Activated T-helper 1 cell treated with anti-CD3 and anti-CD28 coated beads, Interleukin-2, amount 50 U/mL, for 16 hours (primary cell): Measurements from ENCODE around the gene CGREF1.
"Not testable (repeated sequence)": the region's sequence is repeated elsewhere in the genome, so short reads cannot be mapped to it uniquely, and the experiment has no call there.

ENCODE experiments used
- DNase-seq, 2 donors: peaks; one replicate each; pipeline ENCODE4 v3.0.0-alpha.2; 2020; ENCODE audit warnings: low read depth in 1 of 2, low spot score in 1 of 2

Gene CGREF1

GRCh38 chr2:27115519-27115918, 3.4 kb downstream of the CGREF1 start:
- no peak for DNase-seq

DNA sequence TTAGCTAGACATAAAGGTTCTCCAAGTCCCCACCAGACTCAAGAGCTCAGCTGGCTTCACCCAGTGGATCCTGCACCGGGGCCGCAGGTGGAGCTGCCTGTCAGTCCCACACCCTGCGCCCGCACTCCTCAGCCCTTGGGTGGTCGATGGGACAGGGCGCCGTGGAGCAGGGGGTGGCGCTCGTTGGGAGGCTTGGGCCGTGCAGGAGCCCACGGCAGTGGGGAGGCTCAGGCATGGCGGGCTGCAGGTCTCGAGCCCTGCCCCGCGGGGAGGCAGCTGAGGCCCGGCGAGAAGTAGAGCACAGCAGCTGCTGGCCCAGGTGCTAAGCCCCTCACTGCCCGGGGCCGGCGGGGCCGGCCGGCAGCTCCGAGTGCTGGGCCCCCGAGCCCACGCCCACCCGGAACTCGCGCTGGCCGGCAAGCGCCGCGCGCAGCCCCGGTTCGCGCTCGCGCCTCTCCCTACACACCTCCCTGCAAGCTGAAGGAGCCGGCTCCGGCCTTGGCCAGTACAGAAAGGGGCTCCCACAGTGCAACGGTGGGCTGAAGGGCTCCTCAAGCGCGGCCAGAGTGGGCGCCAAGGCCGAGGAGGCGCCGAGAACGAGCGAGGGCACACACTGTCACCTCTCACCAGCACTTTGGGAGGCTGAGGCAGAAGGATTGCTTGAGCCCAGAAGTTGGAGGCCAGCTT, 7.4 kb downstream of the CGREF1 start:
- DNase-seq = not testable (repeated sequence)

DNA sequence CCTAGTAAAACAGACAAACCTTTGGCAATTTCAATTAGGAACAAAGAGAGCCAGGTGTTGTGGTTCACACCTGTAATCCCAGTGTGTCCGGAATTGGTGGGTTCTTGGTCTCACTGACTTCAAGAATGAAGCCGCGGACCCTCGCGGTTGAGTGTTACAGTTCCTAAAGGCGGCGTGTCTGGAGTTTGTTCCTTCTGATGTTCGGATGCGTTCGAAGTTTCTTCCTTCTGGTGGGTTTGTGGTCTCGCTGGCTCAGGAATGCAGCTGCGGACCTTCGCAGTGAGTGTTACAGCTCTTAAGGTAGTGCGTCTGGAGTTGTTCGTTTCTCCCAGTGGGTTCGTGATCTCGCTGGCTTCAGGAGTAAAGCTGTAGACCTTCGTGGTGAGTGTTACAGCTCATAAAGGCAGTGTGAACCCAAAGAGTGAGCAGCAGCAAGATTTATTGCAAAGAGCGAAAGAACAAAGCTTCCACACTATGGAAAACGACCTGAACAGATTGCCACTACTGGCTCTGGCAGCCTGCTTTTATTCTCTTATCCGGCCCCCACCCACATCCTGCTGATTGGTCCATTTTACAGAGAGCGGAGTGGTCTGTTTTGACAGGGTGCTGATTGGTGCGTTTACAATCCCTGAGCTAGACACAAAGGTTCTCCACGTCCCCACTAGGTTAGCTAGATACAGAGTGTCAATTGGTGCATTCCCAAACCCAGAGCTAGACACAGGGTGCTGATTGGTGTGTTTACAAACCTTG, 8.2 kb downstream of the CGREF1 start:
- not testable (repeated sequence) for DNase-seq

DNA sequence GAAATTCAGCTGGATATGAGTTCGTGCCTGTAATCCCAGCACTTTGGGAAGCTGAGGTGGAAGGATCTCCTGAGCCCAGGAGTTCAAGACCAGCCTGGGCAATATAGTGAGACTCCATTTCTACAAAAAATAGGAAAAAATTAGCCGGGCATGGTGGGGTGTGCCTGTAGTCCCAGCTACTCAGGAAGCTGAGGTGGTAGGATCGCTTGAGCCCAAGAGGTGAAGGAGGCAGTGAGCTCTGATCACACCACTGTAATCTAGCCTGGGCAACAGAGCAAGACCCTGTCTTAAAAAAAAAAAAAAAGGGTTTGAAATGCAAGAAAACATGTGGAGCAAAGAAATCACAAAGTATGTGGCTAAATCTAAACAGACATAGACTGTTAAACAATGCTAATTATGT, 9.8 kb downstream of the CGREF1 start:
- DNase-seq = no peak

- DNase-seq = no peak
Measured at GRCh38 chr2:27108221-27108620, 10.7 kb downstream of the CGREF1 start.

DNA sequence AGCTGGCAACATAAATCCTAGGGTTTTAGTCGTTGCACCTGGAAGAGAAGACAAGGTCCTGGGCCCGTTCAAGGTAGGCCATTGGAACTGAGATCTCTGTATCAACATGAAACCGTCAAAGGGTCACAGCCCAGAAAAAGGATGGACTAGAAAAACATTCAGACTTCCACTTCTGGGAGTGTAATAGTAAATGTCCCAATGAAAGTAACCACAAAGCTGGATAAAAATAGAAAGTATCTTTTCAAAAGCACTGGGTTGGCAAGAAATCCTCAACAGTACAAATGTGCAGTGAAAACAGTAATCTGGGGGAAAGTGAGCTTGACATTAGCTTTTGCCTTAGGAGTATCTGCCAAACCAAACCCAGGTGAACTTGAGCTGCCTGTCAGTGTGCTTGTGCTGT, 12.9 kb downstream of the CGREF1 start:
- no peak for DNase-seq

- no peak for DNase-seq
Measured at GRCh38 chr2:27102329-27102728, 16.6 kb downstream of the CGREF1 start.

DNA sequence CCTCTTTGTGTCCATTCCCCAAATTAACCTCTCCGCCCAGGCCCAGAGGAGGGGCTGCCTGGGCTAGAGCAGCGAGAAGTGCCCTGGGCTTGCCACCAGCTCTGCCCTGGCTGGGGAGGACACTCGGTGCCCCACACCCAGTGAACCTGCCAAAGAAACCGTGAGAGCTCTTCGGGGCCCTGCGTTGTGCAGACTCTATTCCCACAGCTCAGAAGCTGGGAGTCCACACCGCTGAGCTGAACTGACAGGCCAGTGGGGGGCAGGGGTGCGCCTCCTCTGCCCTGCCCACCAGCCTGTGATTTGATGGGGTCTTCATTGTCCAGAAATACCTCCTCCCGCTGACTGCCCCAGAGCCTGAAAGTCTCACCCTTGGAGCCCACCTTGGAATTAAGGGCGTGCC, 18.9 kb downstream of the CGREF1 start:
- no peak for DNase-seq

DNA sequence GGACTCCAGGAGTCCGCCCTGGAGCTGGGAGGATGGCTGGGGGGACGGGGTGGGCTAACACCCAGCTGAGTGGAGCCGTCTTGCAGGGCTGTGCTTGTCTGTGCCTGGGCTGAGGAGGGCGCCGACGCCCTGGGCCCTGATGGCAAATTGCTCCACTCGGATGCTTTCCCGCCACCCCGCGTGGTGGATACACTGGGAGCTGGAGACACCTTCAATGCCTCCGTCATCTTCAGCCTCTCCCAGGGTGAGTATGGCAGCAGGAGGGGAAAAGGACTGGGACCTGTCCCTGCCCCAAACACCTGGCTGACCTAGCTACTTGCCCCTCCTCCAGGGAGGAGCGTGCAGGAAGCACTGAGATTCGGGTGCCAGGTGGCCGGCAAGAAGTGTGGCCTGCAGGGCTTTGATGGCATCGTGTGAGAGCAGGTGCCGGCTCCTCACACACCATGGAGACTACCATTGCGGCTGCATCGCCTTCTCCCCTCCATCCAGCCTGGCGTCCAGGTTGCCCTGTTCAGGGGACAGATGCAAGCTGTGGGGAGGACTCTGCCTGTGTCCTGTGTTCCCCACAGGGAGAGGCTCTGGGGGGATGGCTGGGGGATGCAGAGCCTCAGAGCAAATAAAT, 19.5 kb downstream of the CGREF1 start:
- no peak for DNase-seq

DNA sequence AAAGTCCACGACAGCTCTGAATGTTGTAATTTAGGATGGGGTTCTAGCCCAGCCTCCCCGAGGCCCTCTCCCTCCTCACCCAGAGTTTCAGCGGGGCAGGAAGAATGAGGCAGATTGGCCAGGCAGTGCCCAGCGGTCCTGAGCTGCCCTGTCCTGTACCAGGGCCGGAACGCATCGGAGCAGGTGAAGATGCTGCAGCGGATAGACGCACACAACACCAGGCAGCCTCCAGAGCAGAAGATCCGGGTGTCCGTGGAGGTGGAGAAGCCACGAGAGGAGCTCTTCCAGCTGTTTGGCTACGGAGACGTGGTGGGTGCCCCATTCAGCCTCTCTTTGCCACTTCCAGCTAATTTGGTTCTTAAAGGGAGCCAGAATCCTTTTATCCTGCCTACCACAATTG, 21.6 kb downstream of the CGREF1 start:
- DNase-seq = no peak

DNA sequence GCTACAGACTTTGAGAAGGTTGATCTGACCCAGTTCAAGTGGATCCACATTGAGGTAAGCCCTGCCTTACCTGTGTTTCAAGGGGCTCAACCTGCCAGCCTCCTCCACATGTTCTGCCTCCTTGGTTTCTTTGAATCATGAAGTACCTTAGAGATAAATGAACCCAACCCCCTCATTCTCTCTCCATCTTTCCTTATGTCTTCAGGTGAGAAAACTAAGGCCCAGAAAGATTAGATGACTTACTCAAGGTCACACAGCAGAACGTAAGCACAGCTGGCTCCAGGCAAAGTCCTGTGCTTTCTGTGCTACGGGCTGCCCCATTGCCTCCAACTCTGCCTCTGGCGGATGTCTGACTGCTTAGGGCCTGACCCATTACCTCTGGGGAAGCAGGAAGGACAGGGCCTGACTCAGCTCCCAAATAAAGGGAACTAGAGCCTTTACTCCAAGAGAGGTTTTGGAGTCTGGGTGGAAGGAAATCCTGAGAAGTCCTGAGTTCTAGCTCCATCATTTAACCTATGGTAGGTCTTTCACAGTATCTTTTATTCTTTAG, 22.1 kb downstream of the CGREF1 start:
- DNase-seq = no peak

- no peak for DNase-seq
Measured at GRCh38 chr2:27095745-27096651, 22.9 kb downstream of the CGREF1 start.

DNA sequence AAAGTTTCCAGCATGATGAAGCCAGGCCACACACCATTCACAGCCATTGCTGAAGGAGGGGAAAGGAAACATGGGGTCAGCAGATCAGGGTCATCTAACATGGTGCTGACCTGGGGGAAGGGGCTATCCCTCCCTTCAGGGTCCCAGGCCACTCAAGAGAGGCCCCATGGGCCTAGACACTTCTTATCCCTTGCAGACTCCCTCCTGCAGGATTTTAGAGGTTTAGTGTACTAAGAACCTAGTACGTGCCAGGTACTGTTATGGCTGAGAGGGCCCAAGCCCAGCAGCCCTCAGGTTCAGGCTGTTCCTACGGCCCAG, 23.5 kb downstream of the CGREF1 start:
- DNase-seq = no peak

DNA sequence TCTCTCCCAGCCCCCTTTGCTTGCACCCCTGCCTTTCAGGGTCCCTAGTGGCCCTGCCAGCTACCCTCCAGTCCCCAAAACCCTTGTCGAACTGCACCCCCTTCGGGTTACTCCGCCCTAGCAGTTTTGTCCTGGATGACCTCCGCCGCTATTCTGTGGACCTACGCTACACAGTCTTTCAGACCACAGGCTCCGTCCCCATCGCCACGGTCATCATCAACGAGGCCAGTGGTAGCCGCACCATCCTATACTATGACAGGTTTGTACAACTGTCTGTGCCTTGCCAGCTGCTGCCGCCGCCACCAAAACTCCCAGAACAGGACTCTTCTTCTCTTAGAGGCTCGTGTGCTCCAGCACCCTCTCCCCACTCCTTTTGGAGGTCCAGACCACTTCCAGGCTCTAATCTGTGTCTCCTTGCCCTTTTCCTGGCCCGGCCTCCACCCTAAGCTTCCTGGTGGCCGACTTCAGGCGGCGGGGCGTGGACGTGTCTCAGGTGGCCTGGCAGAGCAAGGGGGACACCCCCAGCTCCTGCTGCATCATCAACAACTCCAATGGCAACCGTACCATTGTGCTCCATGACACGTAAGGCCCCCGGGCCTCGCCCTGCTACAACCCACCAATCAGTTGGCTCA, 24.5 kb downstream of the CGREF1 start:
- DNase-seq = no peak

- no peak for DNase-seq
Measured at GRCh38 chr2:27093430-27094352, 25.2 kb downstream of the CGREF1 start.

DNA sequence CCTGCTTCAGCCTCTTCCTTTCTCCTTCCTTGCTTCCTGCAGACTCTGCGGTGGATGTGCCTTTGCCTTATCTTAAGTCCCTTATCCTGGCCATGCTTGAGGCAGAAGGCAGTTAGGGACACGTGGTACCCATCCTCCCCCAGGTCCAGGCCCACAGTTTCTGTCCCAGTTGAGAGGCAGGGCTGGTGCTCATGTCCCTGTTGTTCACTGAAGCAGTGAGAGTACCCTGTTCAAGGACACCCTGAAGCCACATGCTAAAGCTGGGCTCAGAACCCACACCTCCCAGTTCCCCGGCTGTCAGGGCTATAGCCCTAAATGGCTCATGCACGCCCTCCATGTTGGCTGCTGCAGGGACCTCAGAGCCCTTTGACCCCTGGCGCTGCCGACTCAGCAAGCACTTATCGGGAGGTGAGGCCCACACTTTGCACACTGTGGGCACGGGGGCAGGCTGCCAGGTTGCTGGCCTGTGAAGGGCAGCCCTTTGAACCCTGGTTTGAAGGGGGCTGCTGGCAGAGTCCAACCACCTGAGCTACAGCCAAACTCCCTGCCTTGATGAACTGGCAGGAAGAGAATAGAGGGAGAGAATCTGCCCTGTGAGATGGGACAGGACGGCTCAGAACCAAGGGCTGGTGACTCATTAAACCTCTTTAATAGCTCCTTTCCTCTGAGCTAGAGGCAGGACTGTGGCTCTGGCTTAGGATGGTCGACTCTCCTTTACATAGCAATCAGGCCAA, 26.1 kb downstream of the CGREF1 start:
- no peak for DNase-seq

DNA sequence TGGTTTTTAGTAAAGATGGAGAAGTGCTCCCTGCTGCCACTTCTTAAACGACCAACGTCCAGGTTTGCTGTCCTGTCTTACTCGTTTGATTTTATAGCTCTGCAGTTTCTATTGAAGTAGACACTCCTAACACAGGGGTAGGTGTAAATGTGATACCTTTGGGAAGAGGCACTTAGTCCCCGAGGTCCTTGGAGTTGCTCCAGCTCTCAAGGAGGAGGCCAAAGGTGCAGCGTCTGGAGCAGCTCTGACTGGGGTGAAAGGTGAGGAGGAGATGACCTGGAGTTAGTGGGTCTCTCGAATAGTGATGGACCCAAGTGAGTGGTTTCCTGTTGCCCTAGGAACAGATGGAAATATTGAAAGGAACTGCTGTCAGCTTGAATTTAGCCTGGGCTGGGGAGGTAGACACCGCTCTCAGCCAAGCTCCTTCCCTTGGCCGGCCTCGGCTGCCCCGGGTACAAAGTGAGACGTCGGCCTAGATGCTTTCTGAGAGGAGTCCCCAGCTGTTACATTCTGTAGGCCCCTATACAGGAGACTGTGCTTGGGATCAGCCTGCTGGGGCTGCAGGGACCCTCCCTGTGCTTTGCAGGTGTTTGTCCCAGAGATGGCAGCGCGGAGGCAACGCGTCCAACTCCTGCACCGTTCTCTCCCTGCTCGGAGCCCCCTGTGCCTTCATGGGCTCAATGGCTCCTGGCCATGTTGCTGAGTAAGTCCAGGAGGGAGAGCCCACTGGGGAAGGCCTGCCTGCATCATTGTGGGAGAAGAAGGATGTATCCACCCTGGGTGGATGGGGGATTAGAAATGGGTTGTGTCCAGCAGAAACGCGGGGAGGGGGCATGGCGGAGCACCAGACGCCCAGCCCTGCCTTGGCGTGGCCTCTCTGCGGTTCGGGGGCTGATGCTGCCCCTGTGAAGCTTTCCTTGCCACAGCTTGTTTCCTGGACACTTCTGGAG, 26.9 kb downstream of the CGREF1 start:
- DNase-seq = no peak
